K562 (cell line): ENCODE results near the gene PPIA. TPM values are rescaled to one million over a fixed set of nuclear protein-coding genes. Genes with fewer than 3 reads are reported as not detected.
A peak's percentile ranks its signal among the peaks of the same experiment; 100 is the strongest.
"Not testable (repeated sequence)": the region's sequence is repeated elsewhere in the genome, so short reads cannot be mapped to it uniquely, and the experiment has no call there.

Experiments used
- ATAC-seq: fragments of 200-7000 bp; cut with Tn5 transposase; 3 replicates; pipeline ENCODE4 v1.9.1; 2020; ENCODE audit warnings: moderate library complexity
- BruUV-seq: library from RNA; stranded (reverse); fragments of 400-500 nt; replicated peaks from 2 replicates; lab custom pipeline; 2021; lab: Mats Ljungman, UMichigan
- CTCF ChIA-PET: fragments of 300-600 bp; formaldehyde crosslinking; extraction: SDS; loops from one replicate; lab custom pipeline; 2021; ENCODE audit warnings: low intra/inter-chr PET ratio; lab: Yijun Ruan, JAX
- POLR2A ChIA-PET: fragments of 300-600, 350-650 bp; sonication (Branson Sonifier 250); formaldehyde crosslinking; extraction: SDS; loops from one replicate; lab custom pipeline; 2021; ENCODE audit warnings: antibody characterized with exemption, inconsistent platforms; lab: Yijun Ruan, JAX
- DNase-seq, 4 experiments: peaks; one replicate each; pipeline versions ENCODE4 v3.0.0 to v3.0.0-alpha.2; 2011 to 2018; ENCODE audit warnings: low spot score in 3 of 4, mixed read lengths in 3 of 4; ENCODE audit errors: extremely low read depth in 1 of 4
- FAIRE-seq: peaks from 2 replicates; lab custom pipeline; 2011; peaks lifted over from hg19 to GRCh38; lab: Jason Lieb, UNC
- H2AFZ ChIP-seq: 2 replicates; pipeline ENCODE4 v1.6.0; 2011; ENCODE audit warnings: low read depth, low read length, control low read depth, inconsistent platforms
- H3K27ac ChIP-seq: fragments of 200-600 bp; 3 replicates; pipeline ENCODE4 v1.8.0; 2011; ENCODE audit warnings: low read depth, mild to moderate bottlenecking, control low read depth, inconsistent platforms, low read length, moderate library complexity, mixed read lengths; ENCODE audit errors: extremely low read depth
- H3K27me3 ChIP-seq, 2 experiments: fragments of 300-600 bp in 1 of 2; 2 replicates in 1 of 2; 3 replicates in 1 of 2; pipeline versions ENCODE4 v1.6.0 to v1.8.0; 2011; ENCODE audit warnings: inconsistent platforms in 2 of 2, low read length in 2 of 2, mild to moderate bottlenecking in 1 of 2, mixed read lengths in 1 of 2, moderate library complexity in 1 of 2; ENCODE audit not compliant: control insufficient read depth in 2 of 2, insufficient read depth in 2 of 2
- H3K36me3 ChIP-seq: fragments of 300-600 bp; 3 replicates; pipeline ENCODE4 v1.8.0; 2011; ENCODE audit warnings: mild to moderate bottlenecking, low read length, inconsistent platforms; ENCODE audit not compliant: control insufficient read depth, insufficient read depth
- H3K4me1 ChIP-seq, 2 experiments: fragments of 200-600 bp in 1 of 2; replicated peaks in 1 of 2; 2 replicates in 1 of 2; 3 replicates in 1 of 2; pipeline versions ENCODE4 v1.5.1 to v1.8.0; 2011; ENCODE audit warnings: inconsistent platforms in 2 of 2, low read length in 2 of 2, mild to moderate bottlenecking in 1 of 2, mixed read lengths in 1 of 2, moderate library complexity in 1 of 2; ENCODE audit not compliant: control insufficient read depth in 2 of 2, insufficient read depth in 2 of 2
- H3K4me2 ChIP-seq: 2 replicates; pipeline ENCODE4 v1.6.1; 2011; ENCODE audit warnings: low read length, control low read depth, inconsistent platforms, mixed read lengths; ENCODE audit not compliant: insufficient read depth
- H3K4me3 ChIP-seq: fragments of 200-600 bp; sonication (generic), shearing (Covaris generic); 2 replicates; pipeline ENCODE4 v1.5.1; 2016; ENCODE audit warnings: control low read depth, inconsistent platforms
- H3K79me2 ChIP-seq: fragments of 200-600 bp; 3 replicates; pipeline ENCODE4 v1.8.0; 2011; ENCODE audit warnings: low read length, inconsistent platforms; ENCODE audit not compliant: control insufficient read depth, insufficient read depth
- H3K9ac ChIP-seq, 2 experiments: 2 replicates each; pipeline versions ENCODE4 v1.6.0 to v1.6.1; 2011; ENCODE audit warnings: low read depth in 2 of 2, low read length in 2 of 2, control low read depth in 1 of 2, inconsistent platforms in 1 of 2, mild to moderate bottlenecking in 1 of 2, mixed read lengths in 1 of 2; ENCODE audit not compliant: insufficient read depth in 1 of 2
- H3K9me1 ChIP-seq: one replicate; pipeline ENCODE4 v1.6.0; 2011; ENCODE audit warnings: inconsistent platforms, mild to moderate bottlenecking, low read length, moderate library complexity; ENCODE audit not compliant: control insufficient read depth, insufficient read depth
- H3K9me3 ChIP-seq: replicated peaks from 2 replicates; pipeline ENCODE4 v1.5.1; 2011; ENCODE audit warnings: low read depth, low read length, inconsistent platforms; ENCODE audit not compliant: control insufficient read depth, insufficient read depth
- H4K20me1 ChIP-seq: replicated peaks from 2 replicates; pipeline ENCODE4 v1.6.1; 2011; ENCODE audit warnings: low read length, inconsistent platforms, mixed read lengths; ENCODE audit not compliant: control insufficient read depth, insufficient read depth
- TRIM24 ChIP-seq, 2 experiments: fragments of 450-650 bp; IDR thresholded peaks; 2 replicates each; pipeline ENCODE4 v1.6.1; 2016
- ZNF197 ChIP-seq: fragments of 200-800 bp; sonication (Bioruptor generic); IDR thresholded peaks from 2 replicates; pipeline ENCODE4 v1.6.1; 2016; ENCODE audit warnings: low read depth, missing genetic modification characterization, missing compliant biosample characterization
- ZNF316 ChIP-seq: fragments of 450-650 bp; IDR thresholded peaks from 2 replicates; pipeline ENCODE4 v1.6.1; 2016
- WGBS: fragments of 100-300 bp; shearing (Covaris generic); methylation state at CpG from one replicate; pipeline ENCODE4 v1.1.6; 2016; ENCODE audit warnings: low coverage, mixed read lengths; ENCODE audit not compliant: insufficient coverage; ENCODE audit errors: missing lambda C conversion rate; 5-methylcytosine and 5-hydroxymethylcytosine counted together
- in situ Hi-C: fragments of 300-500 bp; cut with MboI; formaldehyde crosslinking; loops from 4 replicates; pipeline ENCODE4 v1.15.0; 2018; ENCODE audit warnings: inconsistent platforms, mixed read lengths
- intact Hi-C: fragments of 100-400 bp; cut with micrococcal nuclease; formaldehyde crosslinking; loops from 2 replicates; pipeline ENCODE4 v1.14.2; 2022
- polyA plus RNA-seq, 8 experiments: library from polyadenylated mRNA; depleted of rRNA in 4 of 8; stranded (reverse) in 5 of 8; unstranded in 3 of 8; fragments of >200 nt; fragmentation: Nextera tagmentation in 2 of 8; fragmentation: Illumina TruSeq in 1 of 8; extraction: Ambion mirVana in 2 of 8; extraction: Trizol in 1 of 8; gene quantifications; 2 replicates each; pipeline versions ENCODE4 v1.2.1 to v1.2.3, GENCODE V29; 2011 to 2014; ENCODE audit warnings: inconsistent platforms in 1 of 8, missing spikeins in 1 of 8
- total RNA-seq, 7 experiments: library from RNA; depleted of rRNA in 6 of 7; stranded (reverse); fragments of >200 nt in 6 of 7; fragmentation: Illumina TruSeq in 2 of 7; extraction: Trizol in 2 of 7; gene quantifications; 2 replicates each; pipeline versions ENCODE4 v1.2.1 to v1.2.3, GENCODE V29; 2011 to 2021; ENCODE audit warnings: low replicate concordance in 1 of 7

Gene PPIA
- total and polyA plus RNA-seq, 9 of the 15 experiments (the other 6 are each of a cell fraction or from before 2014, with no cell fraction given) = 2,583 to 7,504 (median 3,973) TPM

DNA sequence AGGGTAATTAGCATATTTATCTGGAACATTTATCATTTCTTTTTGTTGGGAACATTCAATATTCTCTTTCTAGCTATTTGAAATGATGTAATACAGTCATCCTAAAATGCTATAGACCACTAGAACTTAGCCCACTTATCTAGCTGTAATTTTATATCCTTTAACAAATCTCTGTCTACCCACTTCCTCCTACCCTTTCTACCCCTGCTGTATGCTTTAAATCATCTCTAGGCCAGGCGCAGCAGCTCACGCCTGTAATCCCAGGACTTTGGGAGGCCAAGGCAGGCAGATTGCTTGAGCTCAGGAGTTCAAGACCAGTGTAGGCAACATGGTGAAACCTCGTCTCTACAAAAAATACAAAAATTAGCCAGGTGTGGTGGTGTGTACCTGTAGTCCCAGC, 22.0 kb upstream of the PPIA start:
- DNase-seq, intact Hi-C loops, H3K9me3 ChIP-seq, CTCF ChIA-PET, H3K36me3 ChIP-seq, H3K4me2 ChIP-seq, H2AFZ ChIP-seq, H3K9ac ChIP-seq, H3K79me2 ChIP-seq, H4K20me1 ChIP-seq, H3K9me1 ChIP-seq, BruUV-seq, FAIRE-seq, H3K27me3 ChIP-seq, in situ Hi-C loops, ATAC-seq, H3K4me3 ChIP-seq, H3K4me1 ChIP-seq, H3K27ac ChIP-seq: not testable (repeated sequence)
- POLR2A ChIA-PET = interaction anchor here (0.8 kb wide), 1 partner anchor 76 kb away, joined by 3 read pairs; no protein-coding TSS in a partner anchor
- WGBS = 14% methylated on average over 3 of the region's 3 CpGs

DNA sequence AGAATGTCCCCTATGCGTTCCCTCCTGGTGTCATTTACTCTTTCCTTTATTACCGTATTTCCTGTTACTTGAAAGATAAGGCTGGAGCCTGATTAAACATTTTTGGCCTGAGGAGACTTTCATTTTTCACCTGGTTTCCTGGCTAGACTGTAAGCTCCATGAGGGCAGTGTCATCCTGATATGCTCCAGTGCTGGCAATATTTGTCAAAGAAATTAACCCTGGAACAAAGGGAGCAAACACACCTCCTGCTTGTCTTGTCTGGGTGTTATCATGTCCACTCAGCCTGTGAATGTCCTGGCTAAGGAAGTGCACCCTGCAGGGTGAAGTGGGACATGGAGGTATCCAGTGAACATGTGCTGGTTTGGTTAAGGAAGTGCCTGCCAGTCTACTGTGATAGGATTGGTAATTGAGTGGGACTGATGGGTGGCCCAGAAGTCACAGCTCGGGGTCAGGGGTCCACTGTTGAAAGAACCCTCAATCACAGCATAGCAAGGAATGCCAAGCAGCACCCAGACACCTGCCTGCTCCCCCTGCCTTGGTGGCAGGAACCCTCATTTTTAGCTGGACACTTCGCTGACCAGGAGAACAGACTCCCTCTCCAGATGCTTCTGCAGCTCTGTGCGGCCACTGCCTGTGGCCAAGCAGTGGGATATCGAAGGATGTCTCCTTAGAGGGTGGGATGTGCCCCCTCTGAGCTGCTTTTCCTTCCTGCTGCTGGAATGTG, 20.9 kb upstream of the PPIA start:
- Histone ChIP-seq H3K4me1 (no peaks in the 10 kb centered on the region), H4K20me1 (no peaks in the 10 kb centered on the region), H3K27me3 (no peaks in the 10 kb centered on the region), H3K36me3 (no peaks in the 10 kb centered on the region), H3K9me1 (no peaks in the 10 kb centered on the region), H3K4me2 (no peak overlapping the region), H3K9ac (no peak overlapping the region), H3K27ac (no peak overlapping the region), H2AFZ (peak overlapping the region; percentile 30; the same call in 1 of the 2 replicates), H3K4me3 (no peak overlapping the region), H3K79me2 (no peaks in the 10 kb centered on the region), H3K9me3 (no peaks in the 10 kb centered on the region)
- ChIA-PET CTCF (no interaction called here), POLR2A (interaction anchor here (1.0 kb wide), 1 partner anchor 23 kb away, joined by 3 read pairs; no protein-coding TSS in a partner anchor)
- no TSS peak for BruUV-seq
- no peak for FAIRE-seq
- WGBS = 34% methylated on average over 6 of the region's 6 CpGs
- TF ChIP-seq ZNF316 (peak; percentile 68), ZNF197 (CRISPR knock-in tag) (no peak), TRIM24 (IDR thresholded peaks at IDR 0.05) (peak in 1 of 2 experiments; percentile 54; a peak in 1 of 4 replicates)
- intact Hi-C loops (no loop called here), in situ Hi-C loops (no loop called here)
- no peak for ATAC-seq
- DNase-seq = no peak
